ENCODE results near the gene CEP104.

Gene CEP104

GRCh38 chr1:3896396-3897000, 39.5 kb upstream of the CEP104 start:
- TF ChIP-seq CREB5 (CRISPR knock-in tag; IDR thresholded peaks at IDR 0.05; ENCODE audit: low read depth) (no peak), TSHZ2 (CRISPR knock-in tag; IDR thresholded peaks at IDR 0.05) (no peak), PATZ1 (CRISPR knock-in tag; IDR thresholded peaks at IDR 0.05; ENCODE audit: borderline replicate concordance) (no peak), CSRNP3 (CRISPR knock-in tag; IDR thresholded peaks at IDR 0.05) (no peak), CSDC2 (CRISPR knock-in tag; IDR thresholded peaks at IDR 0.05) (no peak), GLIS3 (CRISPR knock-in tag; IDR thresholded peaks at IDR 0.05) (no peak), OSR1 (CRISPR knock-in tag; IDR thresholded peaks at IDR 0.05) (no peak), ISL1 (CRISPR knock-in tag; IDR thresholded peaks at IDR 0.05) (no peak), TOX (CRISPR knock-in tag; IDR thresholded peaks at IDR 0.05; ENCODE audit: borderline replicate concordance) (no peak), ZNF8 (CRISPR knock-in tag; IDR thresholded peaks at IDR 0.05) (no peak), POU6F1 (CRISPR knock-in tag; IDR thresholded peaks at IDR 0.05; ENCODE audit: borderline replicate concordance, low read depth) (no peak), ZC3H10 (CRISPR knock-in tag; IDR thresholded peaks at IDR 0.05) (no peak), BACH2 (CRISPR knock-in tag; IDR thresholded peaks at IDR 0.05; ENCODE audit: borderline replicate concordance) (no peak), ARNTL (CRISPR knock-in tag; IDR thresholded peaks at IDR 0.05; ENCODE audit: borderline replicate concordance, low read depth) (no peak), PPARA (CRISPR knock-in tag; IDR thresholded peaks at IDR 0.05; ENCODE audit: borderline replicate concordance) (no peak), ZNF70 (CRISPR knock-in tag; IDR thresholded peaks at IDR 0.05) (no peak), TCF4 (CRISPR knock-in tag; IDR thresholded peaks at IDR 0.05; ENCODE audit: borderline replicate concordance) (no peak)
- no peak for ATAC-seq

- ATAC-seq = no peak
- TF ChIP-seq ZFP3 (CRISPR knock-in tag; IDR thresholded peaks at IDR 0.05) (no peak), PPARA (CRISPR knock-in tag; IDR thresholded peaks at IDR 0.05; ENCODE audit: borderline replicate concordance) (no peak), TCF4 (CRISPR knock-in tag; IDR thresholded peaks at IDR 0.05; ENCODE audit: borderline replicate concordance) (no peak), POU6F1 (CRISPR knock-in tag; IDR thresholded peaks at IDR 0.05; ENCODE audit: borderline replicate concordance, low read depth) (no peak), ARNTL (CRISPR knock-in tag; IDR thresholded peaks at IDR 0.05; ENCODE audit: borderline replicate concordance, low read depth) (no peak), ZFP30 (CRISPR knock-in tag; IDR thresholded peaks at IDR 0.05) (no peak), CSDC2 (CRISPR knock-in tag; IDR thresholded peaks at IDR 0.05) (no peak), GLIS3 (CRISPR knock-in tag; IDR thresholded peaks at IDR 0.05) (no peak), CREB5 (CRISPR knock-in tag; IDR thresholded peaks at IDR 0.05; ENCODE audit: low read depth) (no peak), CSRNP3 (CRISPR knock-in tag; IDR thresholded peaks at IDR 0.05) (no peak), ZC3H10 (CRISPR knock-in tag; IDR thresholded peaks at IDR 0.05) (no peak), ESRRG (CRISPR knock-in tag; IDR thresholded peaks at IDR 0.05) (no peak), SNAI2 (CRISPR knock-in tag; IDR thresholded peaks at IDR 0.05) (no peak), TOX (CRISPR knock-in tag; IDR thresholded peaks at IDR 0.05; ENCODE audit: borderline replicate concordance) (no peak), TSHZ2 (CRISPR knock-in tag; IDR thresholded peaks at IDR 0.05) (no peak)
Observed at GRCh38 chr1:3895951-3896325, 38.9 kb upstream of the CEP104 start.
